H9 (cell line): ENCODE data around the gene ATP2A2. TPM values are rescaled to one million over a fixed set of nuclear protein-coding genes. Genes with fewer than 3 reads are reported as not detected.

ENCODE experiments used
- DNase-seq: peaks from one replicate; pipeline ENCODE4 v3.0.0-alpha.2; 2017
- H2AFZ ChIP-seq: one replicate; pipeline ENCODE4 v1.6.1; 2013; ENCODE audit warnings: mild to moderate bottlenecking, low read length, control low read depth, moderate library complexity
- H2AK5ac ChIP-seq: 2 replicates; pipeline ENCODE4 v1.6.1; 2013; ENCODE audit warnings: low read length, control low read depth, mixed read lengths; ENCODE audit not compliant: insufficient read length
- H2BK120ac ChIP-seq: one replicate; pipeline ENCODE4 v1.6.1; 2013; ENCODE audit warnings: low read depth, mild to moderate bottlenecking, low read length, control low read depth, inconsistent platforms; ENCODE audit not compliant: poor library complexity, severe bottlenecking
- H2BK12ac ChIP-seq: 2 replicates; pipeline ENCODE4 v1.6.1; 2013; ENCODE audit warnings: low read length, control low read depth, mixed read lengths, low read depth; ENCODE audit not compliant: insufficient read length
- H2BK15ac ChIP-seq: 2 replicates; pipeline ENCODE4 v1.6.1; 2013; ENCODE audit warnings: low read depth, low read length, control low read depth
- H2BK20ac ChIP-seq: one replicate; pipeline ENCODE4 v1.6.1; 2013; ENCODE audit warnings: low read depth, mild to moderate bottlenecking, low read length, control low read depth, inconsistent platforms; ENCODE audit not compliant: poor library complexity, severe bottlenecking
- H2BK5ac ChIP-seq: 2 replicates; pipeline ENCODE4 v1.6.1; 2013; ENCODE audit warnings: low read length, control low read depth, mixed read lengths; ENCODE audit not compliant: insufficient read length
- H3K14ac ChIP-seq: 2 replicates; pipeline ENCODE4 v1.6.1; 2013; ENCODE audit warnings: low read length, control low read depth; ENCODE audit not compliant: insufficient read depth
- H3K18ac ChIP-seq: 2 replicates; pipeline ENCODE4 v1.6.1; 2013; ENCODE audit warnings: low read depth, mild to moderate bottlenecking, mixed read lengths, low read length, control low read depth; ENCODE audit not compliant: insufficient read length
- H3K23ac ChIP-seq: 2 replicates; pipeline ENCODE4 v1.6.1; 2013; ENCODE audit warnings: low read length, control low read depth, mixed read lengths, low read depth; ENCODE audit not compliant: insufficient read length
- H3K23me2 ChIP-seq: 2 replicates; pipeline ENCODE4 v1.6.1; 2013; ENCODE audit warnings: low read depth, mild to moderate bottlenecking, mixed read lengths, low read length, control low read depth; ENCODE audit not compliant: insufficient read length, poor library complexity, severe bottlenecking
- H3K27ac ChIP-seq: 2 replicates; pipeline ENCODE4 v1.5.1; 2013; ENCODE audit warnings: low read length, control low read depth, mixed read lengths, low read depth; ENCODE audit not compliant: insufficient read length
- H3K27me3 ChIP-seq: 2 replicates; pipeline ENCODE4 v1.6.1; 2013; ENCODE audit warnings: low read length, control low read depth, inconsistent platforms; ENCODE audit not compliant: insufficient read depth
- H3K4ac ChIP-seq: 2 replicates; pipeline ENCODE4 v1.6.1; 2013; ENCODE audit warnings: low read depth, mild to moderate bottlenecking, control low read depth, inconsistent platforms, low read length, moderate library complexity
- H3K4me1 ChIP-seq: 2 replicates; pipeline ENCODE4 v1.6.1; 2013; ENCODE audit warnings: low read length, control low read depth, inconsistent platforms; ENCODE audit not compliant: insufficient read depth
- H3K4me2 ChIP-seq: 2 replicates; pipeline ENCODE4 v1.6.1; 2013; ENCODE audit warnings: low read length, control low read depth, mixed read lengths; ENCODE audit not compliant: insufficient read length, insufficient read depth
- H3K56ac ChIP-seq: 2 replicates; pipeline ENCODE4 v1.6.1; 2013; ENCODE audit warnings: low read depth, mild to moderate bottlenecking, mixed read lengths, low read length, control low read depth; ENCODE audit not compliant: insufficient read length
- H3K79me1 ChIP-seq: 2 replicates; pipeline ENCODE4 v1.6.1; 2013; ENCODE audit warnings: low read depth, mild to moderate bottlenecking, moderate library complexity, low read length, control low read depth, inconsistent platforms; ENCODE audit not compliant: insufficient read depth, poor library complexity, severe bottlenecking
- H3K79me2 ChIP-seq: 2 replicates; pipeline ENCODE4 v1.6.1; 2013; ENCODE audit warnings: low read length, control low read depth, inconsistent platforms; ENCODE audit not compliant: insufficient read depth
- H3K9ac ChIP-seq: 2 replicates; pipeline ENCODE4 v1.6.1; 2013; ENCODE audit warnings: low read length, control low read depth, mixed read lengths; ENCODE audit not compliant: insufficient read length; ENCODE audit errors: extremely low read depth
- H3K9me3 ChIP-seq: one replicate; pipeline ENCODE4 v1.6.1; 2013; ENCODE audit warnings: low read depth, low read length, inconsistent platforms; ENCODE audit not compliant: control insufficient read depth
- H3T11ph ChIP-seq: one replicate; pipeline ENCODE4 v1.6.1; 2013; ENCODE audit warnings: mild to moderate bottlenecking, low read length, control low read depth, inconsistent platforms
- H4K20me1 ChIP-seq: one replicate; pipeline ENCODE4 v1.6.1; 2013; ENCODE audit not compliant: control insufficient read depth, insufficient read length, insufficient read depth
- H4K5ac ChIP-seq: 2 replicates; pipeline ENCODE4 v1.6.1; 2013; ENCODE audit warnings: low read depth, mild to moderate bottlenecking, mixed read lengths, low read length, control low read depth; ENCODE audit not compliant: insufficient read length
- H4K8ac ChIP-seq: replicated peaks from 2 replicates; pipeline ENCODE4 v1.6.1; 2013; ENCODE audit warnings: low read length, control low read depth, mixed read lengths, low read depth; ENCODE audit not compliant: insufficient read length
- H4K91ac ChIP-seq: 2 replicates; pipeline ENCODE4 v1.6.1; 2013; ENCODE audit warnings: low read depth, mild to moderate bottlenecking, moderate library complexity, mixed read lengths, low read length, control low read depth; ENCODE audit not compliant: insufficient read length
- H3K27ac Mint-ChIP-seq, 3 experiments: 2 replicates in 2 of 3; 3 replicates in 1 of 3; pipeline ENCODE4 v1.8.0; 2020 to 2021; ENCODE audit warnings: mixed read lengths in 3 of 3, mild to moderate bottlenecking in 1 of 3, moderate library complexity in 1 of 3
- H3K27me3 Mint-ChIP-seq: 2 replicates; pipeline ENCODE4 v1.8.0; 2021; ENCODE audit warnings: low read depth, mild to moderate bottlenecking, moderate library complexity, mixed read lengths
- H3K36me3 Mint-ChIP-seq, 3 experiments: 2 replicates in 2 of 3; 3 replicates in 1 of 3; pipeline ENCODE4 v1.8.0; 2020 to 2021; ENCODE audit warnings: low read depth in 3 of 3, mixed read lengths in 3 of 3; ENCODE audit not compliant: insufficient read depth in 1 of 3
- H3K4me1 Mint-ChIP-seq, 2 experiments: 2 replicates each; pipeline ENCODE4 v1.8.0; 2020; ENCODE audit warnings: mixed read lengths in 2 of 2
- H3K4me3 Mint-ChIP-seq, 2 experiments: 2 replicates in 1 of 2; 3 replicates in 1 of 2; pipeline ENCODE4 v1.8.0; 2020 to 2021; ENCODE audit warnings: mild to moderate bottlenecking in 2 of 2, mixed read lengths in 2 of 2, moderate library complexity in 1 of 2
- H3K9me3 Mint-ChIP-seq, 2 experiments: 2 replicates in 1 of 2; 3 replicates in 1 of 2; pipeline ENCODE4 v1.8.0; 2020; ENCODE audit warnings: mild to moderate bottlenecking in 2 of 2, mixed read lengths in 2 of 2, moderate library complexity in 1 of 2
- CTCF ChIP-seq: fragments of 200-600 bp; sonication (generic); conservative IDR thresholded peaks from 3 replicates; pipeline ENCODE4 v1.8.0; 2021; ENCODE audit warnings: antibody characterized with exemption, mild to moderate bottlenecking
- whole genome bisulfite sequencing: extraction: QIAGEN DNeasy Blood & Tissue Kit; methylation state at CpG from one replicate; pipeline ENCODE4 v1.1.7; 2013; ENCODE audit warnings: missing lambda C conversion rate, low lambda C conversion rate, mixed read lengths; ENCODE audit not compliant: insufficient read length; ENCODE audit errors: extremely low coverage; 5-methylcytosine and 5-hydroxymethylcytosine counted together
- total RNA-seq: library from RNA; stranded (reverse); gene quantifications from 2 replicates; pipeline ENCODE4 v1.2.1, GENCODE V29; 2021

Gene ATP2A2
- total RNA-seq, 1 experiment from 2014 or later = 257 TPM

- WGBS = no CpG with 5 or more reads among the region's 4 CpGs
- no peak overlapping the region for H4K5ac ChIP-seq
- no peak overlapping the region for H2BK20ac ChIP-seq
- TF ChIP-seq CTCF = no peak
- 0 out of 7 replicates have a peak overlapping the region, but pooled peaks of 1 of the 3 experiments have one; percentile 32 for H3K27ac Mint-ChIP-seq
- no peaks in the 10 kb centered on the region for H3K79me2 ChIP-seq
- H4K8ac ChIP-seq = no peak overlapping the region
- H3K27me3 ChIP-seq = no peaks in the 10 kb centered on the region
- H3K56ac ChIP-seq = no peak overlapping the region
- H3K23ac ChIP-seq = no peak overlapping the region
- DNase-seq = no peak
- no peak overlapping the region for H2BK12ac ChIP-seq
- H3K18ac ChIP-seq = no peak overlapping the region
- no peaks in the 10 kb centered on the region for H3K9me3 Mint-ChIP-seq
- no peaks in the 10 kb centered on the region for H3K4me1 ChIP-seq
- H3K9me3 ChIP-seq = no peaks in the 10 kb centered on the region
- H3K4ac ChIP-seq = no peak overlapping the region
- H3K14ac ChIP-seq = no peak overlapping the region
- H3K36me3 Mint-ChIP-seq = peaks cover 68 to 94% (median 93%) of the 10 kb centered on the region in 3 experiments; a peak in 6 of 7 replicates
- no peak overlapping the region for H3K4me2 ChIP-seq
- no peak overlapping the region for H2BK5ac ChIP-seq
- H4K91ac ChIP-seq = no peak overlapping the region
- H2AFZ ChIP-seq = no peak overlapping the region
- H3K79me1 ChIP-seq = peaks cover 3% of the 10 kb centered on the region
- no peaks in the 10 kb centered on the region for H4K20me1 ChIP-seq
- no peak overlapping the region for H3T11ph ChIP-seq
- no peak overlapping the region for H2BK15ac ChIP-seq
- no peak overlapping the region for H3K9ac ChIP-seq
- H3K27me3 Mint-ChIP-seq = no peaks in the 10 kb centered on the region
- H3K27ac ChIP-seq = no peak overlapping the region
- no peak overlapping the region for H2AK5ac ChIP-seq
- no peak overlapping the region for H3K4me3 Mint-ChIP-seq
- H3K4me1 Mint-ChIP-seq = peaks cover 2 to 8% of the 10 kb centered on the region in 2 experiments; a peak in 3 of 4 replicates
- no peak overlapping the region for H2BK120ac ChIP-seq
- no peaks in the 10 kb centered on the region for H3K23me2 ChIP-seq
These were observed 54.5 kb downstream of the ATP2A2 start for GRCh38 chr12:110335481-110336045.
